ENCODE data around the gene STOM. TPM values are rescaled to one million over a fixed set of nuclear protein-coding genes. Genes with fewer than 3 reads are reported as not detected.

Gene STOM
- total RNA-seq, 1 donor from 2014 or later, result 15.1 TPM

DNA sequence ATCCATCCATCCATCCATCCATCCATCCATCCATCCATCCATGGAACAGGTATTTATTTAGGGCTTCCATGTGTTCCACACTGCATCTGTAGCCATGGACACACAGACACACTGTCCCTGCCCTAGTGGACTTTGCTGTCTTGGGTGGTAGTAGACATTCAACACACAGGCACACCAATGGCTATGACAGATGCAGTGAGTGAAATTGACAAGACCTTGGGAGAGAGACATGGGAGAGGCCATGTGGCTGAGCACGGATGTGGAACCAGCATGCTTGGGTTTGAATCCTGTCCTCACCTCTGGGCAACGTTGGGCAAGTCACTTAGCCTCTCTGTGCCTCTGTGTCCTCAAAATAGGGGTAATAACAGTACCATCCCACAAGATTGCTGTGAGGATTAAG lies 45.3 kb downstream of the STOM start:
- DNase-seq (ENCODE audit: low spot score in 2 of 2) (no peak), FAIRE-seq (no peak)

DNA sequence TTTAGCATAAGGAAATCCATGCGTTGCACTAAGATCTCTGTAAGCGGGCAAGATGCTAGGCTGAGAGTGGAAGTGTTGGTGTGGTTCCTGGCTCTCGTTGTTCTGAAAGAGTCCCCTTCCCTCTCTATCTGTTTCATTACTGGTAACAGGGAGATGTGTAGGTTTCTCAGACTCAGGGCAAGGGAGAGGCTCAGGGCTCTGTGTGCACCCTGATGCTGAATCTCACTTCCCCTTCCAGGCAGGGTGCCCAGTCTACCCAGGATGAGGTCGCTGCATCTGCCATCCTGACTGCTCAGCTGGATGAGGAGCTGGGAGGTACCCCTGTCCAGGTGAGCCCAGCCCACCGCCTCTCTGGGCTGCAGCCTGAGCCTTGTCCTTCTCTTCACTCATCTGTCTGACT lies 45.7 kb downstream of the STOM start:
- no peak for DNase-seq (ENCODE audit: low spot score in 2 of 2)
- no peak for FAIRE-seq

DNA sequence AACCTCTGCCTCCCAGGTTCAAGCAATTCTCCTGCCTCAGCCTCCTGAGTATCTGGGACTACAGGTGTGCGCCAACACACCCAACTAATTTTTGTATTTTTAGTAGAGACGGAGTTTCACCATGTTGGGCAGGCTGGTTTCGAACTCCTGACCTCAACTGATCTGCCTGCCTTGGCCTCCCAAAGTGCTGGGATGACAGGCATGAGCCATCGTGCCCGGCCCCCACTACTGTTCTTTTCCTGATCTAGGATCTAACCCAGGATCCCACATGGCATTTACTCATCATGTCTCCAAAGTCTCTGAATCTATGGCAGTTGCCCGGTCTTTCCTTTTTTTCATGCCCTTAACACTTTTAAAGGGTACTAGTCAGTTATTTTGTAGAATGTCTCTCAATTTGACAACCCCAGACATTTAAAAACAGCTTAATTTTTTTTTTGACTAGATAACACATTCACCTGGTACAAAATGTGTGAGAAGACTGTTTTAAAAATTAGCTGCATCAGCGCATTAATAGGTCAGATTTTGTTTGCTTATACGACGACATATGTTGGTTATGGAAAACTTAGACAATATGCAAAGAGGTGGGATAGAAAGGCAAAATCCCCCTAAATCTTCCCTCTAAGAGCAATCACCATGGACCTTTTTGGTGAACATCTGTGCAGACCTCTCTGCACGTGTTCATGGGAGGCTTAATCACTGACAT lies 46.5 kb downstream of the STOM start:
- DNase-seq (ENCODE audit: low spot score in 2 of 2) (no peak), FAIRE-seq (no peak)

DNA sequence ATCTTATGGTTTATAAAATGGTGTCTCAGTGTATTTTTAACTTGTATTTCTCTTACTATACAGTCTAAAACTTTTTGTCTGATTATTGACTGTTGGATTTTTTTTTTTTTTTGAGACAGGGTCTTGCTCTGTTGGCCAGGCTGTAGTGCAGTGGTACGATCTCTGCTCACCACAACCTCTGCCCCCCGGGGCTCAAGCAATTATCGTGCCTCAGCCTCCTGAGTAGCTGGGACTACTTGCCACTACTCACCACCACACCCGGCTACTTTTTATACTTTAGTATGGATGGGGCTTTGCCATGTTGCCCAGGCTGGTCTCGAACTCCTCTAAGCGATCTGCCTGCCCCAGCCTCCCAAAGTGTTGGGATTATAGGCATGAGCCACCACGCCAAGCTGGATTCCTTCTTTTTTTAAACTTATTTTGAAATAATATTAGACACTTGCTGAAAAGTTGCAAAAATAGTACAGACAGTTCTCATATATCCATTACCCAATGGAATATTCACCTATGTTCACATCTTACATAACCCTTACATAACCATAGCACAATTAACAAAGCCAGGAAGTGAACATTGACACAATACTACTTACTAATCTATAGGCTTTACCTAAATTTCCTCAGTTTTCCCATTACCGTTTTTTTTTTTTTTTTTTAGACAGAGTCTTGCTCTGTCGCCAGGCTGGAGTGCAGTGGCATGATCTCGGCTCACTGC lies 47.2 kb downstream of the STOM start:
- FAIRE-seq (no peak), DNase-seq (ENCODE audit: low spot score in 2 of 2) (no peak)

DNA sequence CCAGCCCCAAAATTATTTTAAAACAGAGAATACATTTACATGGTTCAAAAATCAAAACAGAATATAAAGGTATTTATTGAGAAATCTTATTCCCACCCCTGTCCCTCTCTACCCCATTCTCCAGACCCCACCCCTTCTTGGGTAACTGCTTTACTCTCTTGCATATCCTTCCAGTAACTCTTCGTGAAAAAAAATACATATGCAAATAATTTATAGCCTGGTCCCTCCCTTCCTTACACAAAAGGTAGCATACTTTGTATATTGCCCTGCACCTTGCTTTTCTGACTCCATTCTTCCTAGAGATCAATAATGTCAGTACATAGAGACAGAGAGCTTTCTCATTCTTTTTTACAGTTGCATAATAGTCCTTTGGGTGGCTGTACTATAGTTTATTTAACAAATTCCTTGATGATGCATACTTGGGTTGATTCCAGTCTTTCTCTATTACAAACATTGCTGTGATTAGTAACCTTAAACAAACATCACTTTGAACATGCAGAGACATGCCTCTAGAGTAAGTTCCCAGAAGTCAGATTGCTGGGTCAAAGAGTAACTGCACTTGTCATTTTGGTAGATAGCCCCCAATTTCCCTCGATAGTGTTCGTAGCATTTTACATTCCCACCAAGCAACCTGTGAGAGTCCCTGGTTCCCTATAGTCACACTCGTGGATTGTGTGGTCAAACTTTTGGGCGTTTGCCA lies 47.9 kb downstream of the STOM start:
- no peak for DNase-seq (ENCODE audit: low spot score in 2 of 2)
- FAIRE-seq, result no peak

DNA sequence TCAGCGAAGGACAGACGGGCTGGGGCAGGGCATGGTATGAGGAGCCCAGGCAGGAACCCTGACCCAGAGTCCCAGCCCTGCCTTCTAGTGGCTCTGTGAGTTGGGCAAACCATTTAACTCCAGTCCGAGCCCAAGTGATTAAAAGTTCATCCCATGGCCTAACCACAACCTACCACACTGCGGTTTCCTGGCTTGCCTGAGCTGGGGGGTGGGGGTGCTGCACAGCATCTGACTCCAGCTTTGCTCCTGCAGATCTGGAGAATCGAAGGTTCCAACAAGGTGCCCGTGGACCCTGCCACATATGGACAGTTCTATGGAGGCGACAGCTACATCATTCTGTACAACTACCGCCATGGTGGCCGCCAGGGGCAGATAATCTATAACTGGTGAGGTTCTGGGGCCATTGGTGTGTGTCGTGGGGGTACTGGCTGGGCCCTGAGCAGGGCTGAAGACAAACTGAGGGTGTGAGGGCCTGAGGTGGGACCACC lies 49.0 kb downstream of the STOM start:
- FAIRE-seq, result no peak

DNA sequence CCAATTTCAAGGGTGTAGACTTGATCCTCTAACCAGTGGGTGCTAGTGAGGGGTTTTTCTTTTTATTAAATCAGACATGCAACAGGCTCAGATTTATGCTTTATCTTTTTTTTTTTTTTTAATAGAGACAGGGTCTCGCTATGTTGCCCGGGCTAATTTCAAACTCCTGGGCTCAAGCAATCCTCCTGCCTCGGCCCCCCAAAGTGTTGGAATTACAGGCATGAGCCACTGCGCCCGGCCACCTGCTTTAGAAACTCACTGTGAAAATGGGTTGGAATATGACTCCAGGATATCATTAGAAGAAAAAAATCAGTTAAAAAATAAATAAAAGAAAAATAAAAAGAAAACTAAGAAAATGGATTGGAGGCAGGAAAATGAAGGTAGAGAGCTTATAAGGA lies 50.7 kb downstream of the STOM start:
- FAIRE-seq, result no peak
- no peak for DNase-seq (ENCODE audit: low spot score in 2 of 2)

More for the DNA sequence above, 49.0 kb downstream of the STOM start:
- no peak for DNase-seq (ENCODE audit: low spot score in 2 of 2)

DNA sequence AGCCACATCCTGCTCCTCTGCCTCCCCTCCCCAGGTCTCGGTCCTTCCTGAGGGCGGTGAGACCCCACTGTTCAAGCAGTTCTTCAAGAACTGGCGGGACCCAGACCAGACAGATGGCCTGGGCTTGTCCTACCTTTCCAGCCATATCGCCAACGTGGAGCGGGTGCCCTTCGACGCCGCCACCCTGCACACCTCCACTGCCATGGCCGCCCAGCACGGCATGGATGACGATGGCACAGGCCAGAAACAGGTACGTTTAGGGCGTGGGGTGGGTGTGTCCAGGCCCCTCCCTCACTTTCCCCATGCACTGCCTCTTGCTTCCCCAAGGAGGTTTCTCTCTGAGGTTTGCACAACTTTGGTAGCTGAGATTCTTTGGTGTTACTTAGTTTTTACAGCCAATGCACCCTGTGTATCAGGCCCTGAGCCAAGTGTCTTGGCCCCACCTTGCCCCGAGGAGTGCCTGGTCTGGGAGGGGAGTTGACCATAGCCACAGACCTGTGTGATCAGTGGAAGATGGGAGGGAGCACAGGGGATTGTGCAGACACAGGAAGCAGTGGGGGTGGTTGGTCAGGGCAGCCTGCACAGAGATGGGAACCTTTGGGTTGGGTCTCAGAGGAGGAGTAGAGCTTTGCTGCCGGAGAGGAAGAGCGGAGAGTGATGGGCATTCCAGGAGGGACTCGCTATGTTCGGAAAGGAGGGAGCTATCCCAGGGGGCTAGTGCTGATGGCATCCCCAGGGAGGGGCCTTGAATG lies 51.2 kb downstream of the STOM start:
- no peak for FAIRE-seq
- no peak for DNase-seq (ENCODE audit: low spot score in 2 of 2)

DNA sequence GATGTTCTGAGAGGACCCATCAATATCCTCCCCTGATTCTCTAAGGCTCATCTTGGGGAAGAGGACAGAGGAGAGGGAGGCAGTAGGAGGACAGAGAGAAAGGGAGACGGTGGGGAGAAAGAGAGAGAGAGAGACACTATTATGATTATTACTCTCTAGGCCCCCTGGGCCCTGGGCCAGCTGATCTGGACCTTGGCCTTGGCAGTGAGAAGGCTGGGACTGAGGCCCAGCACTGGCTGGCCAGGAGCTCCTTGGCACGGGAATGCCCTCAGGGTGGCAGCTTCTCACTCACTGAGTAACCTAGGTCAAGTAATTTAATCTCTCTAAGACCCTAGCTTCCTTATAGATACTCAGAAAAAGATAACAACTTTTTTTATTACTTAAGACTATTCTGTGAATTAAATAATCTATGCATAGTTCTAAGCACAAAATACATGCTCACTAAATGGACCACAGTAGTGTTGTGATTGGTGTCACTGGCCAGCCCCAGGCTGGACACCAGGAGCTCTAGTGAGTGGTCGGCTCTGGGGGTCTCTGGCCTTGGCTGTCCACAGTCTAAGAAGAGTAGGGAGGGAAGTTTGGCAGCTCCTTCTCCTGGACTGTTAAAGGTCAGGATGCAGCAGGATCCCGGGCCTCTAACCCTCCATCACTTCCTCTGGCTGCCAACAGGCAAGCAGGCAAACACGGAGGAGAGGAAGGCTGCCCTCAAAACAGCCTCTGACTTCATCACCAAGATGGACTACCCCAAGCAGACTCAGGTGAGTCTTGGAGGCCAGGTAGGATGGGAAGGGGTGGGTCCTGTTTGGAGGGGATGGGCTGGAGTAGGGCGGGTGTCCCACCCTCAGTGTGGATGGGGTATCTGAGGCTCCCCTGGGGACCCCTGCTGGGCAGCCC lies 52.1 kb downstream of the STOM start:
- DNase-seq (ENCODE audit: low spot score in 2 of 2) (no peak), FAIRE-seq (no peak)

DNA sequence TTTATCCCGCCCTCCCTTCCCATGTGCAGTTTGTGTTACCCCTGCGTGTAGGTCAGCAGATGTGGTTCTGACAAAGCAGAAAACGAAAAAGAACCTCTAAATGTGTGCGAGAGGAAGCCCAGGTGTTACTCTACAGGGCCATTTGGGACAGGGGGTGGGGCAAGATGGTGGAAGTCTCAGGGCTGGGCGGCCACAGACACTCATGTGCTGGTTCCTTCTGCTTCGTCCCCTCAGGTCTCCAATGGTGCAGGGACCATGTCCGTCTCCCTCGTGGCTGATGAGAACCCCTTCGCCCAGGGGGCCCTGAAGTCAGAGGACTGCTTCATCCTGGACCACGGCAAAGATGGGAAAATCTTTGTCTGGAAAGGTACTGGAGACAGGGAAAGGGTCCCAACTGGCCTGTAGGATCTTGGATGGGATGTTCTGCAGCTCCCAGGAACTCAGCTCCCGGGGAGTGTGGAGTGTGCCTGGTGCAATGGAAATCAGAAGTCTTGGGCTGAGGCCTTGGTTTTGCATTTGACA lies 53.1 kb downstream of the STOM start:
- DNase-seq (ENCODE audit: low spot score in 2 of 2) (no peak), FAIRE-seq (no peak)

DNA sequence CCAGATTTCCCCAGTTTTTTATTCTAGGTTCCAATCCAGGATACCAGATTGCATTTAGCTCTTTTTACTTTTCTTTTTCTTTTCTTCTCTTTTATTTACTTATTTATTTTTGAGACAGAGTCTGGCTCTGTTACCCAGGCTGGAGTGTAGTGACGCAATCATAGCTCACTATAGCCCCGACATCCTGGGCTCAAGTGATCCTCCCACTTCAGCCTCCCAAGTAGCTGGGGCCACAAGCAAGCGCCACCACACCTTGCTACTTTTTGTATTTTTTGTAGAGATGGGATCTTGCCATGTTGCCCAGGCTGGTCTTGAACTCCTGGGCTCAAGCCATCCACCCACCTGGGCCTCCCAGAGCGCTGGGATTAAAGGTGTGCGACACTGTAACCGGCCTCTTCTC lies 53.7 kb downstream of the STOM start:
- FAIRE-seq (no peak), DNase-seq (ENCODE audit: low spot score in 2 of 2) (no peak)

DNA sequence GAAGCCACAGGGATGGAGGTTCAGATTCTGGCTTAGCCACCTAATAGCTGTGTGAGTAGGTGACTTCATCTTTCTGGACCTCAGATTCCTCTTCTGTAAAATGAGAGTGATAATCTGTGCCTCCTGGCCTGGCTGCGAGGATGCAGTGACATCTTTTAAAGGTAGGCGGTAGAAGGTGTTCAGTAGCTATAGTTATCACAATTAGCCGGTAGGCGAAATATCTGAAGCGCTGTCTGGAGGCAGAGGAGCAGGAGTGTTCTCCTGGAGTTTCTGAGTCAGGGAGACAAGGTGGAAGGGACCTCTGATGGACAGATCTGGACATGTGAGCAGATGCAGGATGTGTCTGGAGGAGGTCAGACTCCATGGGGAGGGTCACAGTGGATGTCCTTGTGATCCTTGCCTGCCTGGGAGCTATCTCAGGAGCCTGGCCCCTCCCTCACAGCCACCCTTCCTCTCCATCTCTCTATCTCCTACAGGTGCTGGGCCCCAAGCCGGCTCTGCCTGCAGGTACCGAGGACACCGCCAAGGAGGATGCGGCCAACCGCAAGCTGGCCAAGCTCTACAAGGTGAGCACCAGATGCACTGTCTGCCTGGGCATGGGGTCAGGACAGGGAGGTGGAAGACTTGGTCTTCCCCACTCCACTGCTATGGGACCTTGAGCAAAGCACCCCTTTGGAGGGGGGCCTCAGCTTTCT lies 56.4 kb downstream of the STOM start:
- FAIRE-seq (no peak), DNase-seq (ENCODE audit: low spot score in 2 of 2) (no peak)

DNA sequence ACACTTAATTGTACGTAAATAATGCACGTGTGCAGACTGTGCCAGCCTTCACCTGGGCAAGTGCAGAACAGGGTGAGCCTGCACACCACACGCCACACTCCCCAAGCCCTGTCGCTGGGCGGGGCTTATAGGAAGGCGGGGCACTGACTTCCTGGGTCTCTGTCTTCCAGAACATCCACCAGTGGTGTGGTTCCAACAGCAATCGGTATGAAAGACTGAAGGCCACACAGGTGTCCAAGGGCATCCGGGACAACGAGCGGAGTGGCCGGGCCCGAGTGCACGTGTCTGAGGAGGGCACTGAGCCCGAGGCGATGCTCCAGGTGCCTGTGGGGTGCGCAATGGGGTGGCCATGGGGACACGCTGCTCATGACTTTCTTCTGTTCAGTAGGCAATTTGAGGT lies 57.9 kb downstream of the STOM start:
- DNase-seq (ENCODE audit: low spot score in 2 of 2) (no peak), FAIRE-seq (no peak)

DNA sequence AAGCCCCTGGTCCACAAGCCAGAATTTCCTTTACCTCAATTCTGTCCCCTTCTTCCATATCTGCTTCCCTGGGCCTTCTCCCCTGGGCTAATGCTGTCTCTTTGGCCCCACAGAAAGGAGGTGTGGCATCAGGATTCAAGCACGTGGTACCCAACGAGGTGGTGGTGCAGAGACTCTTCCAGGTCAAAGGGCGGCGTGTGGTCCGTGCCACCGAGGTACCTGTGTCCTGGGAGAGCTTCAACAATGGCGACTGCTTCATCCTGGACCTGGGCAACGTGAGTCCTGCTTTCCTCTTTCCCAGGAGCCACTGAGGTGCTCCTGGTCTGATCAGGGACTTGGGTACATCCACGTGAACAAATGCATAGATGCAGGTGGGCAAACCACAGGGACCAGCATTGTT lies 59.5 kb downstream of the STOM start:
- FAIRE-seq, result no peak
- DNase-seq (ENCODE audit: low spot score in 2 of 2), result no peak

DNA sequence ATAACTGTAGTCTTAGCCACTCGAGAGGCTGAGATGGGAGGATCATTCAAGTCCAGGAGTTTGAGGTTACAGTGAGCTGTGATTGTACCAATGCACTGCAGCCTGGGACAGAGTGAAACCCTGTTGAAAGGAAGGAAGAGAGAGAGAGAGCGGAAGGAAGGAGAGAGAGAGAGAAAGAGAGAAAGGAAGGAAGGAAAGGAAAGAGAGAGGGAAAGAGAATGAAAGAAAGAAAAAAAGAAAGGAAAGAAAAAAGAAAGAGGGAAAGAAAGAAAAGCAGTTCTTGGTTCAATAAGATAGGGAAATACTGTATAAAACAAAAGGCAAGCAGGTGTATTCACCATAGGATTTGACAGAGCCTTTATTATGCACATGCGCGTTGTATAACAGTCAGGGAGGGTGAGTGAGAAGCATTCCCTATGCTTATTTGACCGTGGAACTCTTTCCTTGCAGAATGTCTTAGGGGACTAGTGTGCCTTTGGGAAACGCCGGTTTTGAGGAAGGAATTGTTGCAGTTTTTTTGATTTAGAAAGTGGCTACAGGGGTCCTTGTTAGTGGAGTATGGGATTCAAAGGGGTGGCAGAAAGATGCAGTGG lies 60.1 kb downstream of the STOM start:
- DNase-seq (ENCODE audit: low spot score in 2 of 2), result no peak
- no peak for FAIRE-seq

DNA sequence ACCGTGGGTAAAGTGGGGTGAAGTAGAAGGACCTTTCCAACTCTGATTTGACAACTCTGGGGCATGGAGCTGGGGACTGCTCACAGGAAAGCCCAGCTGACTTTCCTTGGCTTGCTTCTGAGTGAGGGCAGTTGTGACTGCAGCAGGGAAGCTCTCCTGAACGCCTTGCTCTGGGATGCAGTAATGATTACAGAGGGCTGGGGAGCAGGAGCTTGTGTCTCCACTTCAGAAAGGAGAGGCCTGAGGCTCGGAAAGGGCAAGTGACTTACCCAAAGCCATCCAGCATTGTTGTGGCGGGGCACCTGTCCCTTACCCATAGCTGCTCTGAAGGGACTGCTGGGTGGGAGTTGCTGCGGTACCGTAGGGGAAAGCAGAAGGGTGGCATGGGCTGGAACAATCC lies 60.9 kb downstream of the STOM start:
- FAIRE-seq (no peak), DNase-seq (ENCODE audit: low spot score in 2 of 2) (no peak)

DNA sequence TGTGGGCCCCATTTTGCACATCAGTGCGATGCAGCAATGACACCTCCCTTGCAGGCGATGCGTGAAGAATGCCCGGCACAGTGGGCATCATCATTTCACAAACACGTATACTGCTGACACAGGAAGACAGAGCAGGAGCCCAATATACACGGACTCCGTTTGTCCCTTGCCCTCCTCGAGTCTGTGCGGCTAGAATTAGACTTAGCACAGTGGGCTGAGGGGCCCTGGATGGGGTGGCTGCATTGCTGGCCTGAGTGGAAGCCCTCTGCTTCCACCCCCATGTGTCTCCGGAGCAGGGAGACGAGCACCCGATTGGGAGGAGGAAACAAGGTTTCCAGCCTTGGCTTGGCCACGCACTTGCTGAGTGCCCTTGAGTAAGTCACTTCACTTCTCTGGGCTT lies 61.3 kb downstream of the STOM start:
- DNase-seq (ENCODE audit: low spot score in 2 of 2) (no peak), FAIRE-seq (no peak)

DNA sequence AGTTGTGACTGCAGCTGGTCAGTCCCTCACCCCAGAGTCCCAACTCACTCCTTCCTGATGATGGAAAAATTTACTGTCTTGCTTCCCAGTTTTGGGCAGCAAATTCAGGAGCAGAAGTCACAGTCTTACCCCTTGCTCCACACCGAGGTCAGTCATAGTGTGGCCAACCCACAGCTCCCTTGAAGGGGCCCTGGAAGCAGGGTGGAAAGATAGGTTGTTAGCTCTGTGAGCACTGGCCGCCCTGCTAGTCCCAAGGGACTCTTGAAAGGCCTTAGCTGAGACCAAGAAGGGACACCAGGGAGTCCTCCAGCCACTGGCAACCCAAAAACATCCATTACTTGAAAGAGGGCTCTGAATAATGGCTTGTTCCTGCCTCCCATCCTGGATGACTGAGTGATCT lies 62.1 kb downstream of the STOM start:
- DNase-seq (ENCODE audit: low spot score in 2 of 2) (no peak), FAIRE-seq (no peak)

All from frontal cortex (tissue), 4 donors.